HuH-7.5 (cell line): Measurements from ENCODE around the gene ACOT8.
A peak's percentile ranks its signal among the peaks of the same experiment; 100 is the strongest.
"Not testable (repeated sequence)": the region's sequence is repeated elsewhere in the genome, so short reads cannot be mapped to it uniquely, and the experiment has no call there.

Source experiments
- DNase-seq: peaks from one replicate; pipeline ENCODE4 v3.0.0; 2011; ENCODE audit warnings: low spot score

The ACOT8 gene

DNA sequence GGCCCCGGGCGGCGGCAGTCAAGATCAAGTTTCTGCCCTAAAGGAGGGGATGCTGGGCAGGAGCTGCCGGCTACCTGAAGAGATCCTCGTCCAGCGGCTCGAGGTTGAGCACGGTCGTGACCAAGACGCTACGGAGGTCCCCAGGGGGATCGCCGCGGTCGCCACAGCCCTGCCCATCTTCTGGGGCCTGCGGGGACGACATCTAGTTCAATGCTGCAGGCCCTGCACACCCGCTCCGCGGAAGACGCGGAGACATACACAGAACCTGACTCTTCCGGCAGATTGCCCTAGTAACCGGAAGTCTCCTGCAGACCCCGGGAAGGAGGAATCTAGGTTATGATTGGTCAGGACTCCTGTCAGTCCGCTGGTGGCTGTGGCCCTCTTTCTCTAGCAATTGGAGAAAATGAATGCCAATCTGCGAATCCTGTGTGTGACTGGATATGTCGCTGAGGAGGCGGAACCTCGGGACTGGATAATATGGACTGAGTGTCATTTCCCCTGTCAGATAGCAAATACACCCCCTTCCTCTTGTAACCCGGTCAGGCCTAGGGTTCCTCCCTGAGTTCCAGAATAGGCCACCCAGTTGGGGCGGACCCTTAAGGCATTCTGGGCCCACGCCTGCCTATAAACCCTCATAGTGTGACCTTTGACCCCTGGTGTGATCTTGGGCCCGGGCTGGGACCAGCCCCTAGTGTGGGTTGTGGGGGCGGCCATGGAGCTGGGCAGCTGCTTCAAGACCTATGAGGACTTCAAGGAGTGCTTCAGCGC lies at the start of gene ACOT8, which contains the start of gene ZSWIM3:
Gene ACOT8 (minus strand): TSS at position 279 of the 768 bp plus-strand sequence. CDS start 77 bp downstream, at position 202.
Gene ZSWIM3 (plus strand): TSS at position 501 of the 768 bp plus-strand sequence. CDS start 212 bp downstream, at position 713.
- peak; percentile 99 for DNase-seq

DNA sequence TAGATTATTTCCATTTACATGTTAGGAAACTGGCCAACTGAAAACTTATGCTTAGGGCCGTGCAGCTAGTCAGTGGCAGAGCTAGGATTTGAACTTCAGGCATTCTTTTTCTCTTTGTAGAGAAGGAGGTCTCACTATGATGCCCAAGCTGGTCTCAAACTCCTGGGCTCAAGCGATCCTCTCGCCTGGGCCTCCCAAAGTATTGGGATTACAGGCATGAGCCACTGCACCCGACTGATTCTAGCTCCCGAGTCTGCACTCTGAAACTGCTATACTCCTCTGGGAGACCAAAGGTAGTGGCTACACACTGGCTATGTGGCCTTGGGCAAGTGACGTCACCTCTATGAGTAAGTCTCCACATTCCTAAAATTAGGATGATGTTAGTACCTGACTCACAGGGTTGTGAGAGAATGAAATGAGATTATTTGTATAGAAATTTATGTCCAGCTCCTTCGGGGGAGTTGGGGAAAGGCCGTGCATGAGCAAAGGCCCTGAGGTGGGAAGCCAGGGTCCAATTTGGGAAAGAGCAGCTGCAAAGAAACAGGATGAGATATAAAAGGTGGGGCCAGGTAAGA lies 48.4 kb upstream of the ACOT8 start:
- DNase-seq = no peak

- DNase-seq = no peak
Observed at GRCh38 chr20:45904583-45905504, 47.7 kb upstream of the ACOT8 start.

- DNase-seq = no peak
Observed at GRCh38 chr20:45902199-45902701, 45.1 kb upstream of the ACOT8 start.

GRCh38 chr20:45901332-45901731 lies 44.1 kb upstream of the ACOT8 start:
- DNase-seq = not testable (repeated sequence)

DNA sequence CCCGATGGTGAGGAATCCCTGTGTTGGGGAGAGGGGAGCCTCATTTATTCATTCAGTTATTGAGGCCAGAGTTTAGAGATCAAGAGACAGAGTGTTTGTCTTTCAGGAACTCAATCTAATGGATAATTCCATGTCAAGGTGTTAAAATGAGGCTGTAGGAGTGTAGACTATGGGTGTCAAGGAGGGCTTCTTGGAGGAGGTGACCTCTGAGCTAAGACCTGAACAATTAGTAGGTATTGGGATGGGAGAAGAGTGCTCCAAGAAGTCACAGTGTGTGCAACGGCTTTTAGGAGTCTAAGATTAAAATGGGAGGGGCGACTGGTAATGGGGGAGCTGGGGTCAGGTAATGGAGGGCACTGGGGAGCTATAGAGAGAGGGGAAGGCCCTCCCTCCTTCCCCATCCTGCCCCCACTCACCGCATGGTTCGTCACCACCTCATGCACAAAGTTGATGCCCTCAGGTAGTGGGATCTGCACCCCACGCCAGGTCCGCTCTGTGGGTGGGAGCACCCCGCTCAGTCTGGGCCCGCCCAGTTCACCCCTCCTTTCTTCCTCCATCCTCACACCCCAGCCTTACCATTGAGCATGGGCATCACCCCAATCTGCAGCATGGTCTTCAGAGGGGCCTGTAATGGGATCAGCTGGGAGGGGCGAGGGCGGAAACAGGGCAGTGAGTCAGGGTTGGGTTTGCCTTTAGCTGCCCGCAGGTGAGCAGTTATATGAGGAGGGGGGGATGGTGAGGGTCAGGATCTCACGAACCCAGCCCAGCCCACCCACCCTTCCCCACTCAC lies 42.0 kb upstream of the ACOT8 start:
- DNase-seq = no peak

- DNase-seq = no peak
Observed at GRCh38 chr20:45898285-45898684, 41.1 kb upstream of the ACOT8 start.

- DNase-seq = no peak
Observed at GRCh38 chr20:45897692-45898091, 40.5 kb upstream of the ACOT8 start.

DNA sequence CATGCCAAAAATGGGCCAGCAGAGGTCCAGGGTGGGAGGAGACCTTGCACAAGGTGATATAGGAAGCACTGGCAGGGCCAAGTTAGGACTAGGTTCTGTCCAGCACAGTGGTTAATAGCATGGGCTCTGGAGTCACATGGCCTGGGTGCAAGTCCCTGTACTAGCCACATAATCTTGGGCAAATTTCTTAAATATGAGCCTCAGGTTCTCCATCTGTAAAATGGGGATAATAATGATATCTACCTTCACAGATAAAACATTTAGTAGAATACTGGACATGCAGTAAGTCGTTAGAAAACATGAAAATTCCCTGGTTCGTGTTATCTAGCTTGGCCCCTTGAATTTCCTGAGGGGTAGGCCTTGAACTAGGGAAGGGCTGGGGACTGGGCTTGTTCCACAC lies 40.1 kb upstream of the ACOT8 start:
- no peak for DNase-seq

- DNase-seq = no peak
Observed at GRCh38 chr20:45896641-45897161, 39.5 kb upstream of the ACOT8 start.

DNA sequence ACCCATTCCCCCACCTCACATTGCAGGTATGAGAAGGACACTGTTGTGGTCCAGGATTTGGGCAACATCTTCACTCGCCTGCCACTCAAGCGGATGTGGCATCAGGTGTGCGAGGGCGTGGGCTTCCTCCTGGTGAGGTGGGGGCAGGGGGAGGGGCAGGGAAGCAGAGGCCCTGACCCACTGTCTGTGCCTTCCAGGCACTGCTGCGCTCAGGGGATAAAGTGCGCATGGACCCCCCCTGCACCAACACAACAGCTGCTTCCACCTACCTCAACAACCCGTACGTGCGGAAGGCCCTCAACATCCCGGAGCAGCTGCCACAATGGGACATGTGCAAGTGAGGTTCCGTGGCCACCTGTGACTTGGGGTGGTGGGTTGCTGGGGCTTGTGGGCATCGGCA lies 37.6 kb upstream of the ACOT8 start:
- no peak for DNase-seq

DNA sequence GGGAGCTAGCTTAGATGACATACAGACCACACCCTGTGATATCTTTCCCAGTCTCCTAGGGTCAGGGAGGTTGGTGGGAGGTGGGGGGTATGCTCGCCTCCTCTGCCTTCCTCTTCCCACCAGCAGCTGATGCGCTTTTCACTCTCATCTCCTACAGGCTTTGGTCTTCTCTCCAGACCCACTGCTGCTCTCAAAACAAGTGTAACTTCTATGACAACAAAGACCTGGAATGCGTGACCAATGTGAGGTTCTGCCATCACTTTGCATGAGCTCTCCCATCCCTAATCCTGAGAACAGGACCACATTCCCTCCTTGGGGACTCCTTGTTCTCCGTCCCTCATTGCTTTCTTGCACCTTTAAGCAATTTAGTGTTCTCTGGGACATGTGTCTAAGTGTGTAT lies 36.6 kb upstream of the ACOT8 start:
- no peak for DNase-seq

- DNase-seq = no peak
Observed at GRCh38 chr20:45892828-45893500, 35.8 kb upstream of the ACOT8 start.

GRCh38 chr20:45892049-45892825 lies 35.0 kb upstream of the ACOT8 start:
- peak; percentile 61 for DNase-seq

DNA sequence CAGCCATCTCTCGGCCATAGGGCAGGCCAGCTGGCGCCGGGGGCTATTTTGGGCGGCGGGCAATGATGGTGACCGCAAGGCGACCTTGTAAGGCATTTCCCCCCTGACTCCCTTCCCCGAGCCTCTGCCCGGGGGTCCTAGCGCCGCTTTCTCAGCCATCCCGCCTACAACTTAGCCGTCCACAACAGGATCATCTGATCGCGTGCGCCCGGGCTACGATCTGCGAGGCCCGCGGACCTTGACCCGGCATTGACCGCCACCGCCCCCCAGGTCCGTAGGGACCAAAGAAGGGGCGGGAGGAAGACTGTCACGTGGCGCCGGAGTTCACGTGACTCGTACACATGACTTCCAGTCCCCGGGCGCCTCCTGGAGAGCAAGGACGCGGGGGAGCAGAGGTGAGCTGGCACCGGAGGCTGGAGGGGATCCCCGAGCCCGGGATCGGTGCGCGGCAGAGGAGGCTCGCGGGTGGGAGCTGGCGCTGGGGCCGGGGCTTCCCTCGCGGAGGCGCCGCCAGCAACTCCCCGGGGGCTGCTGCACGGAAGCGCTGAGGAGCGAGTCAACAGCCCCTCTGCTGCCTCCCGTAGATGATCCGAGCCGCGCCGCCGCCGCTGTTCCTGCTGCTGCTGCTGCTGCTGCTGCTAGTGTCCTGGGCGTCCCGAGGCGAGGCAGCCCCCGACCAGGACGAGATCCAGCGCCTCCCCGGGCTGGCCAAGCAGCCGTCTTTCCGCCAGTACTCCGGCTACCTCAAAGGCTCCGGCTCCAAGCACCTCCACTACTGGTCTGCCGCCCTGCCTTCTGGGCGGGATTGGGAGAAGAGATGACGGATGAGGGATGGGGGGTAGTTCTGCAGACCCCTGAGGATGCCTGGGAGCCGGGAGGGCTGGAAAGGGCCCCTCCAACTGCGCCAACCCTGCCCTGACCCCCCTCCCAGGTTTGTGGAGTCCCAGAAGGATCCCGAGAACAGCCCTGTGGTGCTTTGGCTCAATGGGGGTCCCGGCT lies 34.1 kb upstream of the ACOT8 start, which contains the start of the genes CTSA and NEURL2:
Gene CTSA (plus strand): TSS at position 351 of the 999 bp plus-strand sequence. CDS start 234 bp downstream, at position 585.
Gene NEURL2 (minus strand): TSS at position 224 of the 999 bp plus-strand sequence. CDS start 217 bp downstream, at position 7.
- peak; percentile 99 for DNase-seq

GRCh38 chr20:45890077-45890984 lies 33.1 kb upstream of the ACOT8 start:
- DNase-seq = peak; percentile 96

GRCh38 chr20:45888681-45889080 lies 31.5 kb upstream of the ACOT8 start:
- no peak for DNase-seq
